Fibroblast of skin of left biceps (primary cell): Measurements from ENCODE around the gene HSPG2.

Experiments
- DNase-seq, 2 experiments: peaks; one replicate each; pipeline ENCODE4 v3.0.0-alpha.2; 2013; ENCODE audit warnings: low read depth in 2 of 2

HSPG2 gene

DNA sequence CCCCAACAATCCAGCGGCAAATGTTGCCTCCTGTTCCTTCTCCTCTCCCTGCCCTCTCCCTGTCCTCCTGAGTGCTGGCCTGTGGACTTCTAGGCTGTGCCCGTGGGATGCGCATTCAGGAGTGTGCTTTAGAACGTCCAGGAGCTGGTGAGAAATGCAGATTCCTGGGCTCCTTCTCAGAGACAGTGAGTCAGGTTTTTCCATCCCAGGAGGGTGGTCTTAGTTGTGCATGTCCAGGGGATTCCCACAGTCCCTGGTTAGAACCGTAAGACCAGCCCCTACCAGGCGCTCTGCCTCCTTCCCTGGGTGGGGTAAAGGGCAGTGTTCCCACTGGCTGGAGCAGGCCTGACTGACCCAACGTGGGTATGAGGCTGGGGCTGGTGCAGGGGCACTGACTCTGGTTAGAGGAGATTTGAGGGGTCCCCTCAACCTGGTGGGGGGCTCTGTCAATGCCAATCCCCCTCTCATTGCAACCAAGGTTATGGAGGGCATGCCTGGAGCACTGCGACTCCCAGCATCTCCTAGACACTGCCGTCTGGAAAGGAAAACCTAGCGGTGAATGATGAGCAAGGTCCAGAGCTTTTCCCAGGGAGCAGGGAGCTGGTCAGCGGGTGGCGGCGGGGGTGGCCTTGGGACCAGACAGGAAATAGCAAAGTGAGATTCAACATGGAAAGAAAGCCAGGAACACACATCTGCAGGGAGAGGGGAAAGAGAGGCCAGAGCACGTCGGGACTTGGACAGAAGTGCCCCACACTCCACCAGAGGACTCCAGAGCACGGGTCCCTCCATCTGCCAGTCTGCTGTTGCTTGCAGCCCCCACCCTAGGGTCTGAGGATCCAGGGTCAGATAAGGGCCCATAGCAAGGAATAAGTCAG lies 38.5 kb downstream of the HSPG2 start:
- no peak for DNase-seq

GRCh38 chr1:21897844-21898243 lies 39.3 kb downstream of the HSPG2 start:
- no peak for DNase-seq

GRCh38 chr1:21896652-21897532 lies 40.2 kb downstream of the HSPG2 start:
- DNase-seq = no peak

- no peak for DNase-seq
These were observed 41.1 kb downstream of the HSPG2 start for GRCh38 chr1:21896026-21896425.

DNA sequence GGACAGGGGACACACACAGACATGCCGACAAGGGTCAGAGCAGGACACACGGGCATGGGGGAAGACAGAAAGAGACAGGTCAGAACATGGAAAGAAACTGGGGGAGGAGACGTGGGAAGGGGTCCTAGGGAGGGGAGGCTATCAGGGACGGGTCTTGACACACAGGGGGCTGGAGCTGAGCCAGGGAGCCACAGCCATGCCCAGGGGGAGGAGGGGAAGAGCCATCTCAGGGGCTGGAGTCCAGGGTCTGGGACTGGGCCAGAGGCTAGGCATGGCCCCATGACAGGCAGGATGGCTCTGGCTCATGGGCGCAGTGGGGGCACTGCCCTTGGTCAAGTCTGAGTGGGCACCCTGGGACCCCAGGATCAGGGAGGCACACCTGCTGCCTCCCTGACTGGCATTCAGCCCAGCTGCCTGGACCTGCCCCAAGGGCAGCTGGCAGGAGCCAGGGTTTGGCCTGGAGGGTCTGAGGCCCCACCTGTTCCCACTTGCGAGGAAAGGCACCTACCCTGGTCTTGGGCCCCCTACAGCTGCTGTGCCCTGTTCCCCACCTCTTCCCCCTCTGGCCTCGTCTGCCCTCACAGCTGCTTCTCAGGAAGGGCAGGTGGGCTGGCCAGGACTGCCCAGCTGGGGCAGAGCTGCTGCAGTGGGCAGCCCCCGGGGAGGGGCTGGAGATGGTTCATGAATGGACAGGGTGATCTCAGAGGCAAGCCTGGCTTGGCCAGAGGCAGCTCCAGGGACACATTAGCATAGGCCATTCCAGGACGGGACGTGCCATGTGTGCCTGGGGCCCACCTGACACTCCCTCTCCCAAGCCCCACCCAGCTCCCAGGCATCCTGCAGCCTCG lies 42.9 kb downstream of the HSPG2 start:
- no peak for DNase-seq

DNA sequence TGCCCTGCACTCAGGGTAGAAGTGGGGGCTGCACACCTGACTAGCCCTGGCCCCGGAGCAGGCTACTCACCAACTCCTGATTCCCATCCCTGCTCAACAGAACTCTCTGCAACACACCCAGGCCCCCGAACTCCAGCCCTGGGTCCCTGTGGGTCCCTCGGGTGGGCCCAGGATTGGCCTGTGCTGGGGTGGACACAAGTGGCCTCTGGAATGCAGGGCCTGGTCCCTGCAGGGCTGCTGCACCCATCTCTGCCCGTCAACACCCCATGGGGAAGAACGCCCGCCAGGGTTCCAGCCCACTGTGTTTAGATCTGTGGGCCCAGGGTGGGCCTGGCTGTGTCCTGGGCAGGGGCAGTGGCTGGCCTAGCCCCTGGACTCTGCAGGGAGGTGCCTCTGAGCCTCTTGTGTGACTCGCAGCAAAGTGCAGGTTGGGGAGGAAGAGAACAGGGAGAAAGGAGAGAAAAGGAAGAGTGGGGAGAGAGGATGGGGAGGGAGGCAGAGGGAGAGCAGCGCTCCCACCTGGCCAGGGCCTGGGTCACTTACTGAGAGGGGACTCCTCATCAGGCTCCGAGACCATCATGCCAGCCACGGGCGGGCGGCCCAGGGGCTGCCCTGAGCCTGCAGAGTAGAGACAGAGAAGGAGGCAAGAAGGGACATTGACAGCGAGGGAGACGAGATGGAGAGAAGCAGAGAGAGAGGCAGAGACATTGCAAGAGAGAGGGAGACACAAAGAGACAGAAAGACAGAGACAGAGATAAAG lies 43.9 kb downstream of the HSPG2 start:
- no peak for DNase-seq

- DNase-seq = no peak
These were observed 45.3 kb downstream of the HSPG2 start for GRCh38 chr1:21891621-21892479.

DNA sequence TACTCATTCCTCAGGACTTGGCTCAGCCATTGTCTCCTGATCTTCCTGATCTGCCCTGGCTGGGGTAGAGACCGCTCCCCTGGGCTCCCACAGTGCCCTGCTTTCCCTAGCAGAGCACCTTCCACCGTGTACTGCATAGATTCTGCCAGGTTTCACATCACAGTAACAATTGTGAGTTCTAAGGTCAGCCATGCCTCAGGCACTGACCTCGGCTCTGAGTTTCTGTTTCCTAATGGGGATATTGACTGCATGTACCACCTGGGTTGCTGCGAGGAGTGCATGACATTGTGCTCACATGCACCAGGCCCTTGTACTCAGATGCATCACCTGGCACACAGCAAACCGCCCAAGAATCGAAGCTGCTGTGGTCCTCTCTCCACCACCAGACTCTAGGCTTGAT lies 46.0 kb downstream of the HSPG2 start:
- DNase-seq = no peak

- no peak for DNase-seq
These were observed 48.6 kb downstream of the HSPG2 start for GRCh38 chr1:21888500-21888899.

- DNase-seq = no peak
These were observed 49.3 kb downstream of the HSPG2 start for GRCh38 chr1:21887796-21888195.

DNA sequence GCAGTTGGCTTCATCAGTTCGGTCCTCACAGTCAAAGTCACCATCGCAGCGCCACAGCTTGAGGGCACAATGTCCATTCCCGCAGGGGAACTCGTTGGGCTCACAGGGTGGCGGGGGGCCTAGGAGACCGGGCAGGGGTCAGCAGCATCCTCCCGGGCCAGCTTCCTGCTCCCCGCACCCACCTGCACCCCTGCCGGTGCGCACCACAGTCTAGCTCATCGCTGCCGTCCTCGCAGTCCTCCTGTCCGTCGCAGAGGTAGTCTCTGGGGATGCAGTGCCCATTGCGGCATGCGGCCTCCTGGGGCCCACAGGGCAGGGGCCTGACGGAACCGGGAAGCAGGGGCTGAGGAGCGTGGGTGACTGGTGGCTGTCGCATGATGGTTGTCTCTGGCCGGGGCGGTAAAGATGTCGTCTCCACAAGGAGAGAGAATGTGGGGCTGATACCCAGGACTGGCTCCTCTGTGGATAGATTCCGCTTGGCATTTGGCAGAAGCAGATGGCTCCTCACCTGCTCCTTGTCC lies 49.8 kb downstream of the HSPG2 start:
- DNase-seq = no peak

DNA sequence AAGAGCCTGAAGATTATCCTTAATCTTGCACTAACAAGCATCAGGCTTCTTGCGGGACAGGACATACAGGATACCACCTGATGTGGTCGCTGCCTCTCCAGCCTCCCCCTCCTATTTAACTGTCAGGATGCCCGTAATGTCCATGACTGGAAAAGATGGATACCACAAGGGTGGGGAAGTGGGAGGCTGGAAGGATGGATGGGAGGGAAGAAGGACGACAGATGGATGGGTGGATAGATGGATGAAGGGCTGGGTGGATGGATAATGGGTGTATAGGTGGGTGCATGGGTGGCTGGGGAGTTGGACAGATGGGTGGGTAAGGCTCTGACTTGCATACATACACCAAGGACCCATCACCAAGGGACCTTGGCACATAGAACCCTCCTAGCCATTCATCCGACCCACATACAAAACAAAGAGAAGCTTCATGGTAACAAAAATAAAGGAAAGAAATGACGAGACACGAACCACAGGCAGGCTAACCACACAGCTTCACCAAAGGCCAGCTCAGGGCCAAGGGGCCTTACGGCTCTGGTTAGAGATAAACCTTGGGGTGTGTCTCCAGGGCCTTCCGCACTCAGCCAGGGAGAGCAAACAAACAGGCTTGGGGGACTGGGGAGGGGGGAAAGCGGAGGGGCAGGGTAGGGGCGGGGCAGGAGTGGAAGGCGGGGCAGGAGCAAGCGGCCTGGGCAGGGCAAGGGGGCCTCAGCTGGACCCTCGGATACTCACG lies 50.5 kb downstream of the HSPG2 start:
- no peak for DNase-seq

- no peak for DNase-seq
These were observed 51.7 kb downstream of the HSPG2 start for GRCh38 chr1:21885236-21886037.

DNA sequence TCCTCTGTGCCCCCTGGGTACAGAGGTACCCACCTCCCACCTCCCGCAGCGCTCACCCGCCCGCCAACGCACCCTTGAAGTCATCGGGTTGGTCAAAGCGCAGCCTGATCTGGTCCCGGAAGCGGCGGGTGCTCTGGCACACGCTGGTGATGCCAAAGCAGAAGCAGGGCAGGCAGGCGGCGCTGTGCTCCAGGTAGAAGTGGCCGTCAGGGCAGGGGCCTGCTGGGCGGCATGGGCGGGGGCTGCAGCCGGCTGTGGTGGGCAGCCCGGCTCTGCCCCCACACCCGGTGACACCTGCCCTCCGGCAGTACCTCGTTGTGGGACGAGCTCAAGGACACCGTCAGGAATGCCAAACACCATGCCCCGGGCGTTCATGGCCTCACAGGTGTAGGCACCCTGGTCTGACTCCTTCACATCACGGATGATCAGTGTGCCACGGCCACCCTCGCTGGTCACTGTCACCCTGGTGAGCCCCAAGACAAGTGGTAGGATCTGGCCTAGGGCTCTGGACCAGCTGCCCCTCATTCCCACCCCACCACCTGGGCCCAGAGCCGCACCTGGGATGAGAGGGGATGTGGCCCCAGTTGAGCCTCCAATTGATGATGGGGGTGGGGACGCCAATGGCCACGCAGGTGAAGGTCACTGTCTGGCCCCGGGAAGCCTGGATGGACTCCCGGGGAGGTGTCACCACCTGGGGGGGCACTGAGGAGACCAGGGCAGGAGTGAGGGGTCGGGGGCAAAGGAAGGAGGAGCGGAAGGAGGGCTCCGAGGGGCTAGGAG lies 52.5 kb downstream of the HSPG2 start:
- DNase-seq = no peak

GRCh38 chr1:21882721-21883415 lies 54.2 kb downstream of the HSPG2 start:
- no peak for DNase-seq

GRCh38 chr1:21881250-21881649 lies 55.9 kb downstream of the HSPG2 start:
- DNase-seq = no peak

DNA sequence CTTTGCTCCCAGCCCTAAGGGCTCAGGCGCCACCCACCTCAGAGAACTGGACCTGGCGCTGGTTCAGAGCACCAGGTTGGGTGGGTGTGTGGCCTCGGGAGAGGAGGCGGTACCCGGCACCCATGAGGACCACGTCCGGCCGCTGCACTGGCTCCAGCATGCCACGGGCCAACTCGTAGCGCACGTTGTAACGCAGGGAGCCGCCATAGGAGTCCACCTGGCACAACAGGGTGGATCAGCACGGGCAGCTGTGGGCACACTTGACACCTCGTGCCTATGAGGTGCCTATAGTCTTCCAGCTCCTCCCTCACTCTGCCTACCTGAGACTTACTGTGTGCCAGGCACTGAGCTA lies 56.5 kb downstream of the HSPG2 start:
- no peak for DNase-seq
